Lower leg skin (tissue), 4 donors: ENCODE results near the gene POLR2E. TPM values are rescaled to one million over a fixed set of nuclear protein-coding genes. Genes with fewer than 3 reads are reported as not detected.

Source experiments
- DNase-seq, 2 donors: peaks; one replicate each; pipeline ENCODE4 v3.0.0-alpha.2; 2019; ENCODE audit warnings: low spot score in 2 of 2
- H3K4me3 ChIP-seq: fragments of 200-600 bp; sonication (generic); 2 replicates; pipeline ENCODE4 v1.5.1; 2017; ENCODE audit warnings: mild to moderate bottlenecking, low read depth; ENCODE audit not compliant: poor library complexity, severe bottlenecking
- POLR2A ChIP-seq, 2 donors: fragments of 450-650 bp; IDR thresholded peaks; one replicate each; pipeline ENCODE4 v1.6.1; 2016 to 2017; ENCODE audit warnings: antibody characterized with exemption in 2 of 2, mild to moderate bottlenecking in 1 of 2, moderate library complexity in 1 of 2
- WGBS, 2 donors: methylation state at CpG; one replicate each; pipeline ENCODE4 v1.1.5; 2018; 5-methylcytosine and 5-hydroxymethylcytosine counted together
- intact Hi-C: fragments of 100-400 bp; cut with DNase I; formaldehyde crosslinking; loops from one replicate; pipeline ENCODE4 v1.15.0; 2023; ENCODE audit warnings: low total_unique reads
- total RNA-seq, 4 donors: library from RNA; depleted of rRNA; stranded (reverse); fragments of >200 nt; gene quantifications; one replicate each; pipeline ENCODE4 v1.1.0, GENCODE V29; 2016
- TF ChIP-seq, protein P1 (sequence below), 3 donors: fragments of 450-650 bp; IDR thresholded peaks; one replicate each; pipeline ENCODE4 v1.5.1; 2016; ENCODE audit warnings: antibody characterized with exemption in 3 of 3, mild to moderate bottlenecking in 3 of 3, moderate library complexity in 2 of 3

Gene POLR2E
- total RNA-seq, 4 donors from 2014 or later, result 93.3 to 198 (median 123) TPM

DNA sequence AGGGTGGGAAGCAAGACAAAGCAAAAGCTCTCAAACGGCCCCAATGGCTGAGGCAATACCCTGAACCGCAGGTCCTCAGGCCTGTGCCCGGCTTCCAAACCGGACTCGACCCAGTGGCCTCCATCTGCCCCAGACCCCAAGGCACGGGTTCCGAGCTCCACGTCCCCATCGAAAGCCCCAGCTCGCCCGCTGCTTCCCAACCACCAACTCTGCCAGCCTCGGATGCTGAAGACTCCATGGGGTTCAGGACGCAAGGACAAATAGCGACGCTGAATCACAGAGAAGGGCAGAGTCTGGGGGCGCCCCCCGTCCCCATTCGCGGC is 559 bp downstream of the POLR2E start:
- WGBS, 2 donors, result 1 to 2% methylated on average over 16 to 18 of the region's 19 CpGs
- DNase-seq, result no peak
- H3K4me3 ChIP-seq, result peak overlapping the region; percentile 87
- no peak for TF ChIP-seq POLR2A (IDR thresholded peaks at IDR 0.05)
- TF ChIP-seq, protein P1, sequence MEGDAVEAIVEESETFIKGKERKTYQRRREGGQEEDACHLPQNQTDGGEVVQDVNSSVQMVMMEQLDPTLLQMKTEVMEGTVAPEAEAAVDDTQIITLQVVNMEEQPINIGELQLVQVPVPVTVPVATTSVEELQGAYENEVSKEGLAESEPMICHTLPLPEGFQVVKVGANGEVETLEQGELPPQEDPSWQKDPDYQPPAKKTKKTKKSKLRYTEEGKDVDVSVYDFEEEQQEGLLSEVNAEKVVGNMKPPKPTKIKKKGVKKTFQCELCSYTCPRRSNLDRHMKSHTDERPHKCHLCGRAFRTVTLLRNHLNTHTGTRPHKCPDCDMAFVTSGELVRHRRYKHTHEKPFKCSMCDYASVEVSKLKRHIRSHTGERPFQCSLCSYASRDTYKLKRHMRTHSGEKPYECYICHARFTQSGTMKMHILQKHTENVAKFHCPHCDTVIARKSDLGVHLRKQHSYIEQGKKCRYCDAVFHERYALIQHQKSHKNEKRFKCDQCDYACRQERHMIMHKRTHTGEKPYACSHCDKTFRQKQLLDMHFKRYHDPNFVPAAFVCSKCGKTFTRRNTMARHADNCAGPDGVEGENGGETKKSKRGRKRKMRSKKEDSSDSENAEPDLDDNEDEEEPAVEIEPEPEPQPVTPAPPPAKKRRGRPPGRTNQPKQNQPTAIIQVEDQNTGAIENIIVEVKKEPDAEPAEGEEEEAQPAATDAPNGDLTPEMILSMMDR (IDR thresholded peaks at IDR 0.05), result no peak
- intact Hi-C loops, result no loop called here

GRCh38 chr19:1093811-1094553 is 1.2 kb downstream of the POLR2E start:
- WGBS, 2 donors, result 62 to 66% methylated on average over 32 of the region's 32 CpGs
- no peak for DNase-seq
- intact Hi-C loops, result no loop called here
- no peak for TF ChIP-seq POLR2A (IDR thresholded peaks at IDR 0.05)
- TF ChIP-seq, protein P1 (IDR thresholded peaks at IDR 0.05), result no peak
- H3K4me3 ChIP-seq, result peak overlapping the region; percentile 87

DNA sequence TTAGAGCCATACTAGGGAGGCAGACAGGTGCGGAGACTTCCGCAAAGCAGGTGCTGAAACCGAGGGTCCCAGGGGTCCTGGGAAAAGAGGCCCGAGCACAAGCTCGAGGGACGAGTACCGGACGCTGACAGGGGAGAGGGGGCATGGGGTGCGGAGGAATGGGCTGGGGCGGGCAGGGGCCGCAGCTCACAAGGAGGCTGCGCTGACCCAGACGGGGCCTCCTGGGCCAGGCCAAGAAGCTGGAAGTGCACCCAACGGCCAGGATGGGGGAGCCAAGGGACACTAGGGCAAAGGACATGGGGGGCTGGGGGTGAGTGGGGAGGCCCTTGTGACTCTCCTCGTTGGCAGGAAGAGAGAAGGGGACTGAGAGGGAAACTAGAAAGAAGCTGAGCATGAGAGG is 1.8 kb downstream of the POLR2E start:
- no peak for DNase-seq
- WGBS, 2 donors, result 86% methylated on average over 15 of the region's 15 CpGs
- TF ChIP-seq, protein P1 (IDR thresholded peaks at IDR 0.05), result no peak
- TF ChIP-seq POLR2A (IDR thresholded peaks at IDR 0.05), result no peak
- intact Hi-C loops, result no loop called here
- H3K4me3 ChIP-seq, result no peak overlapping the region

DNA sequence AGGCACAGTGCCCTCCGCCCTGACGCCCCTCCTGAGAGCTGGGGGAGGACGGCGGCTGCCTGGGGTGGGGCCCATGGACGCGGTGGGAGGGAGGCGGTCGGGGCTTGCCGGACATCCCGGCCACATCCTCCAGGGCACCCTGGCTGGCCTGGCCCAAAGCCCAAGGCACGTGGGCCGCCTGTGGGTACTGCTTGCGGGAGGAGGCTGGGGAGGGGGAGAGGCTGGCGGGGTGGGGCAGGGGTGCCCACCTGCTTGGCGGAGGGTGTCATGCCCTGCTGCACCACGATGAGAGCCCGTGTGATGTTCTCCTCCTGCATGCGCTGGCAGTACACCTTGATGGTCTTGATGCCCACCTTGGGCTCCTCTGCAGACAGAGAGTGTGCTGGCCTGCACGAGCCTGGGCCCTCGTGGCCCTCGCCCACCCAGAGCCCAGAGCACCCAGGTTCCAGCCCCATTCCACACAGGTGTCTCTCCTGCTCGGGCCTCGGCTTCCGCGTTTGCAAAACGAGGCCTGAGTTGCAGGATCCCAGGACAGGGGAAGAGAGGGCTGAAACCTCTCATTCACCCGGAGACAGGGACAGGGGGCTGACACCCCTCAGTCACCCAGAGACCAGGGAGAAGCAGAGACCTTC is 3.5 kb downstream of the POLR2E start:
- no peak for DNase-seq
- WGBS, 2 donors, result 85 to 89% methylated on average over 21 to 23 of the region's 27 CpGs
- TF ChIP-seq, protein P1 (IDR thresholded peaks at IDR 0.05), result no peak
- no peak for TF ChIP-seq POLR2A (IDR thresholded peaks at IDR 0.05)
- intact Hi-C loops, result no loop called here
- H3K4me3 ChIP-seq, result no peak overlapping the region

GRCh38 chr19:1090731-1091543 is 4.2 kb downstream of the POLR2E start:
- intact Hi-C loops, result no loop called here
- DNase-seq, result no peak
- WGBS, 2 donors, result 87 to 91% methylated on average over 34 to 37 of the region's 38 CpGs
- H3K4me3 ChIP-seq, result no peak overlapping the region
- no peak for TF ChIP-seq POLR2A (IDR thresholded peaks at IDR 0.05)
- TF ChIP-seq, protein P1 (IDR thresholded peaks at IDR 0.05), result no peak
